GM23338 (cell line): Measurements from ENCODE around the gene CBX6.

Experiments used
- CREB1 ChIP-seq: fragments of 250-450 bp; sonication (Bioruptor Pico); IDR thresholded peaks from 2 replicates; pipeline ENCODE4 v1.5.0; 2020; ENCODE audit warnings: low read depth, mild to moderate bottlenecking, moderate library complexity
- CTCF ChIP-seq, 2 experiments: fragments of 200-600 bp in 1 of 2; sonication (generic) in 1 of 2; conservative IDR thresholded peaks; 2 replicates each; pipeline versions ENCODE4 v1.5.1 to v1.6.1; 2016 to 2017; ENCODE audit warnings: antibody characterized with exemption in 2 of 2, low read depth in 2 of 2, mild to moderate bottlenecking in 2 of 2, moderate library complexity in 1 of 2
- ETS1 ChIP-seq: IDR thresholded peaks from 2 replicates; pipeline ENCODE4 v1.6.1; 2016; ENCODE audit warnings: antibody characterized with exemption
- EZH2 ChIP-seq: fragments of 200-600 bp; sonication (generic); IDR thresholded peaks from one replicate; pipeline ENCODE4 v1.8.0; 2017; ENCODE audit warnings: antibody characterized with exemption, mild to moderate bottlenecking, low read depth; ENCODE audit not compliant: unreplicated experiment
- EZH2phosphoT487 ChIP-seq: fragments of 200-600 bp; sonication (generic); IDR thresholded peaks from one replicate; pipeline ENCODE4 v1.8.1; 2018; ENCODE audit warnings: antibody characterized with exemption; ENCODE audit not compliant: unreplicated experiment
- JUNB ChIP-seq: IDR thresholded peaks from one replicate; pipeline ENCODE4 v1.6.1; 2016; ENCODE audit warnings: antibody characterized with exemption; ENCODE audit not compliant: unreplicated experiment
- POLR2AphosphoS5 ChIP-seq: IDR thresholded peaks from 2 replicates; pipeline ENCODE4 v1.6.1; 2016; ENCODE audit warnings: antibody characterized with exemption, low read depth
- REST ChIP-seq: IDR thresholded peaks from one replicate; pipeline ENCODE4 v1.6.1; 2018; ENCODE audit warnings: antibody characterized with exemption; ENCODE audit not compliant: unreplicated experiment
- ZNF331 ChIP-seq: fragments of 250-450 bp; sonication (Bioruptor Pico); IDR thresholded peaks from 2 replicates; pipeline ENCODE4 v1.5.0; 2020; ENCODE audit warnings: low read depth, mild to moderate bottlenecking, moderate library complexity

GRCh38 chr22:38870312-38870741 lies 1.7 kb downstream of the CBX6 start:
- TF ChIP-seq CREB1 (CRISPR knock-in tag), result peak; percentile 28; the same call in 1 of the 2 replicates
- peak; percentile 94 to 97 for TF ChIP-seq CTCF (conservative IDR thresholded peaks at IDR 0.05; ENCODE audit: low read depth in 2 of 2)
- no peak for TF ChIP-seq EZH2phosphoT487
- no peak for TF ChIP-seq JUNB
- TF ChIP-seq REST, result no peak
- TF ChIP-seq EZH2, result no peak
- TF ChIP-seq POLR2AphosphoS5, result no peak
- TF ChIP-seq ZNF331 (CRISPR knock-in tag), result no peak
- TF ChIP-seq ETS1, result no peak
